Mesendoderm (in vitro differentiated cells): ENCODE results near the gene TRIP13.

Experiments
- DNase-seq: peaks from one replicate; pipeline ENCODE4 v3.0.0; 2013
- H2AK5ac ChIP-seq: 2 replicates; pipeline ENCODE4 v1.6.1; 2013; ENCODE audit warnings: low read length, inconsistent platforms
- H2BK120ac ChIP-seq: 2 replicates; pipeline ENCODE4 v1.6.1; 2013; ENCODE audit warnings: low read depth, mild to moderate bottlenecking, low read length, moderate library complexity, mixed read lengths
- H2BK15ac ChIP-seq: replicated peaks from 2 replicates; pipeline ENCODE4 v1.6.1; 2013; ENCODE audit warnings: low read depth, mild to moderate bottlenecking, moderate library complexity
- H2BK5ac ChIP-seq: 2 replicates; pipeline ENCODE4 v1.6.1; 2013; ENCODE audit warnings: low read length, inconsistent platforms
- H3K18ac ChIP-seq: 2 replicates; pipeline ENCODE4 v1.6.1; 2013; ENCODE audit warnings: mild to moderate bottlenecking, low read length, mixed read lengths
- H3K23ac ChIP-seq: one replicate; pipeline ENCODE4 v1.6.1; 2013; ENCODE audit warnings: low read length
- H3K27ac ChIP-seq: 2 replicates; pipeline ENCODE4 v1.5.1; 2013; ENCODE audit warnings: low read depth, mild to moderate bottlenecking, inconsistent platforms, low read length, moderate library complexity
- H3K27me3 ChIP-seq: 2 replicates; pipeline ENCODE4 v1.6.1; 2013; ENCODE audit warnings: low read length, control low read depth, mild to moderate bottlenecking, inconsistent platforms; ENCODE audit not compliant: insufficient read depth, poor library complexity
- H3K36me3 ChIP-seq: 2 replicates; pipeline ENCODE4 v1.6.1; 2013; ENCODE audit warnings: low read length, inconsistent platforms; ENCODE audit not compliant: control insufficient read depth, insufficient read depth
- H3K4ac ChIP-seq: one replicate; pipeline ENCODE4 v1.6.1; 2013; ENCODE audit warnings: low read depth, mild to moderate bottlenecking, low read length, moderate library complexity
- H3K4me1 ChIP-seq: 2 replicates; pipeline ENCODE4 v1.6.1; 2013; ENCODE audit warnings: low read depth, low read length, inconsistent platforms; ENCODE audit not compliant: control insufficient read depth
- H3K4me2 ChIP-seq: 2 replicates; pipeline ENCODE4 v1.6.1; 2013; ENCODE audit warnings: low read length
- H3K4me3 ChIP-seq: 2 replicates; pipeline ENCODE4 v1.5.1; 2013; ENCODE audit warnings: mild to moderate bottlenecking, low read length
- H3K56ac ChIP-seq: one replicate; pipeline ENCODE4 v1.6.1; 2013; ENCODE audit warnings: low read length
- H3K79me1 ChIP-seq: 2 replicates; pipeline ENCODE4 v1.6.1; 2013; ENCODE audit warnings: low read length, inconsistent platforms
- H3K79me2 ChIP-seq: 2 replicates; pipeline ENCODE4 v1.6.1; 2013; ENCODE audit warnings: mild to moderate bottlenecking, low read length; ENCODE audit not compliant: control insufficient read depth, insufficient read depth
- H3K9ac ChIP-seq: 2 replicates; pipeline ENCODE4 v1.6.1; 2013; ENCODE audit warnings: low read length, inconsistent platforms
- H4K5ac ChIP-seq: one replicate; pipeline ENCODE4 v1.6.1; 2013; ENCODE audit warnings: low read length
- H4K8ac ChIP-seq: one replicate; pipeline ENCODE4 v1.6.1; 2013; ENCODE audit warnings: low read depth, mild to moderate bottlenecking, control low read depth, low read length, moderate library complexity
- WGBS: extraction: QIAGEN DNeasy Blood & Tissue Kit; methylation state at CpG from one replicate; pipeline ENCODE4 v1.1.7; 2013; ENCODE audit warnings: low lambda C conversion rate, missing lambda C conversion rate; ENCODE audit not compliant: insufficient coverage; ENCODE audit errors: extremely low coverage; 5-methylcytosine and 5-hydroxymethylcytosine counted together

TRIP13 gene

GRCh38 chr5:958701-959571 is 66.3 kb downstream of the TRIP13 start:
- no peak overlapping the region for H4K5ac ChIP-seq
- no peak overlapping the region for H3K4me3 ChIP-seq
- H3K27me3 ChIP-seq, result no peaks in the 10 kb centered on the region
- no peak overlapping the region for H3K9ac ChIP-seq
- H3K36me3 ChIP-seq, result no peaks in the 10 kb centered on the region
- H2AK5ac ChIP-seq, result no peak overlapping the region
- H3K56ac ChIP-seq, result no peak overlapping the region
- no peak overlapping the region for H4K8ac ChIP-seq
- no peak overlapping the region for H3K27ac ChIP-seq
- H2BK15ac ChIP-seq, result no peak overlapping the region
- H3K4ac ChIP-seq, result no peak overlapping the region
- no peak overlapping the region for H2BK5ac ChIP-seq
- H3K79me2 ChIP-seq, result no peaks in the 10 kb centered on the region
- WGBS, result no CpG with 5 or more reads among the region's 48 CpGs
- H3K4me2 ChIP-seq, result no peak overlapping the region
- no peaks in the 10 kb centered on the region for H3K4me1 ChIP-seq
- H3K18ac ChIP-seq, result no peak overlapping the region
- no peak for DNase-seq
- H3K23ac ChIP-seq, result no peak overlapping the region
- no peaks in the 10 kb centered on the region for H3K79me1 ChIP-seq
- H2BK120ac ChIP-seq, result no peak overlapping the region

GRCh38 chr5:959581-960531 is 67.2 kb downstream of the TRIP13 start:
- Histone ChIP-seq H4K8ac (no peak overlapping the region), H4K5ac (no peak overlapping the region), H3K4me3 (no peak overlapping the region), H3K27me3 (no peaks in the 10 kb centered on the region), H3K9ac (no peak overlapping the region), H3K56ac (no peak overlapping the region), H3K27ac (no peak overlapping the region), H3K4me2 (no peak overlapping the region), H3K4ac (no peak overlapping the region), H3K79me2 (no peaks in the 10 kb centered on the region), H3K18ac (no peak overlapping the region), H3K36me3 (no peaks in the 10 kb centered on the region), H3K79me1 (no peaks in the 10 kb centered on the region), H2BK5ac (no peak overlapping the region), H2AK5ac (no peak overlapping the region), H3K23ac (no peak overlapping the region), H3K4me1 (no peaks in the 10 kb centered on the region), H2BK15ac (no peak overlapping the region), H2BK120ac (no peak overlapping the region)
- DNase-seq, result no peak
- WGBS, result no CpG with 5 or more reads among the region's 47 CpGs

- Histone ChIP-seq H2AK5ac (no peak overlapping the region), H2BK15ac (no peak overlapping the region), H2BK120ac (no peak overlapping the region), H3K4me1 (no peaks in the 10 kb centered on the region), H3K27me3 (no peaks in the 10 kb centered on the region), H2BK5ac (no peak overlapping the region), H3K4me3 (no peak overlapping the region), H4K5ac (no peak overlapping the region), H3K18ac (no peak overlapping the region), H3K36me3 (no peaks in the 10 kb centered on the region), H3K79me1 (no peaks in the 10 kb centered on the region), H3K79me2 (no peaks in the 10 kb centered on the region), H3K4ac (no peak overlapping the region), H3K4me2 (no peak overlapping the region), H3K27ac (no peak overlapping the region), H3K9ac (no peak overlapping the region), H4K8ac (no peak overlapping the region), H3K23ac (no peak overlapping the region), H3K56ac (no peak overlapping the region)
- DNase-seq, result no peak
- no CpG with 5 or more reads among the region's 7 CpGs for WGBS
These were observed 67.9 kb downstream of the TRIP13 start for GRCh38 chr5:960551-960950.

GRCh38 chr5:961002-961710 is 68.5 kb downstream of the TRIP13 start:
- no CpG with 5 or more reads among the region's 27 CpGs for WGBS
- DNase-seq, result no peak
- H3K79me1 ChIP-seq, result no peaks in the 10 kb centered on the region
- H2BK15ac ChIP-seq, result no peak overlapping the region
- H3K4ac ChIP-seq, result no peak overlapping the region
- no peak overlapping the region for H3K4me2 ChIP-seq
- H3K56ac ChIP-seq, result no peak overlapping the region
- H3K36me3 ChIP-seq, result no peaks in the 10 kb centered on the region
- no peaks in the 10 kb centered on the region for H3K27me3 ChIP-seq
- no peak overlapping the region for H3K27ac ChIP-seq
- H3K9ac ChIP-seq, result no peak overlapping the region
- no peaks in the 10 kb centered on the region for H3K4me1 ChIP-seq
- H3K18ac ChIP-seq, result no peak overlapping the region
- no peak overlapping the region for H4K8ac ChIP-seq
- H2BK120ac ChIP-seq, result no peak overlapping the region
- H2BK5ac ChIP-seq, result no peak overlapping the region
- no peaks in the 10 kb centered on the region for H3K79me2 ChIP-seq
- no peak overlapping the region for H4K5ac ChIP-seq
- no peak overlapping the region for H3K4me3 ChIP-seq
- H3K23ac ChIP-seq, result no peak overlapping the region
- H2AK5ac ChIP-seq, result no peak overlapping the region

GRCh38 chr5:961711-962240 is 69.1 kb downstream of the TRIP13 start:
- Histone ChIP-seq H3K27ac (no peak overlapping the region), H3K4ac (no peak overlapping the region), H2BK5ac (no peak overlapping the region), H2BK15ac (no peak overlapping the region), H4K5ac (no peak overlapping the region), H3K56ac (no peak overlapping the region), H3K4me3 (no peak overlapping the region), H3K4me1 (no peaks in the 10 kb centered on the region), H3K79me2 (no peaks in the 10 kb centered on the region), H3K23ac (no peak overlapping the region), H4K8ac (no peak overlapping the region), H2BK120ac (no peak overlapping the region), H3K36me3 (no peaks in the 10 kb centered on the region), H3K79me1 (no peaks in the 10 kb centered on the region), H3K18ac (no peak overlapping the region), H3K9ac (no peak overlapping the region), H2AK5ac (no peak overlapping the region), H3K27me3 (no peaks in the 10 kb centered on the region), H3K4me2 (no peak overlapping the region)
- no CpG with 5 or more reads among the region's 24 CpGs for WGBS
- DNase-seq, result no peak
